Ovary (tissue), 3 donors: ENCODE data around the gene PRDX6.

Experiments used
- CTCF ChIP-seq, 3 donors: fragments of 450-650 bp in 2 of 3; fragments of 200-600 bp in 1 of 3; IDR thresholded peaks; one replicate each; pipeline versions ENCODE4 v1.5.1 to v1.8.0; 2016 to 2022; ENCODE audit warnings: antibody characterized with exemption in 3 of 3, mild to moderate bottlenecking in 1 of 3
- EP300 ChIP-seq: sonication (generic); formaldehyde crosslinking; IDR thresholded peaks from one replicate; pipeline ENCODE4 v1.6.1; 2017; ENCODE audit warnings: antibody characterized with exemption
- POLR2A ChIP-seq: fragments of 450-650 bp; IDR thresholded peaks from one replicate; pipeline ENCODE4 v1.6.1; 2017; ENCODE audit warnings: antibody characterized with exemption, mild to moderate bottlenecking, moderate library complexity
- donor health status: DM: no; HTN: no; CAD: no.

DNA sequence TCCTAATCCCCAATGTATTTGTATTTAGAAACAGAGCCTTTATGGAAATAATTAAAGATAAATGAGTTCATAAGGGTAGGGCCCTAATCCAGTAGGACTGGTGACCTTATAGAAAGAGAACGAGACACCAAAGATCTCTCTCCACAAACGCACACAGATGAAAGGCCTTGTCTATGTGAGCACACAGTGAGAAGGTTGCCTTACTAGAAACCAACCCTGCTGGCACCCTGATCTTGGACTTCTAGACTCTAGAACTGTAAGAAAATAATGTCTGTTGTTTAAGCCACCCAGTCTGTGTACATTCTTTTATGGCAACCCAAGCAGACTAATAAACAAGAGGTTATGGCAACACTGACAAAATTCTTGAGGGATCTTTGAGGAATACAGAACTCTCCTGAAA lies 44.8 kb upstream of the PRDX6 start:
- TF ChIP-seq CTCF (IDR thresholded peaks at IDR 0.05) (no peak), EP300 (no peak), POLR2A (no peak)
